Measurements from ENCODE around the gene CREB3L2.

CREB3L2 gene

DNA sequence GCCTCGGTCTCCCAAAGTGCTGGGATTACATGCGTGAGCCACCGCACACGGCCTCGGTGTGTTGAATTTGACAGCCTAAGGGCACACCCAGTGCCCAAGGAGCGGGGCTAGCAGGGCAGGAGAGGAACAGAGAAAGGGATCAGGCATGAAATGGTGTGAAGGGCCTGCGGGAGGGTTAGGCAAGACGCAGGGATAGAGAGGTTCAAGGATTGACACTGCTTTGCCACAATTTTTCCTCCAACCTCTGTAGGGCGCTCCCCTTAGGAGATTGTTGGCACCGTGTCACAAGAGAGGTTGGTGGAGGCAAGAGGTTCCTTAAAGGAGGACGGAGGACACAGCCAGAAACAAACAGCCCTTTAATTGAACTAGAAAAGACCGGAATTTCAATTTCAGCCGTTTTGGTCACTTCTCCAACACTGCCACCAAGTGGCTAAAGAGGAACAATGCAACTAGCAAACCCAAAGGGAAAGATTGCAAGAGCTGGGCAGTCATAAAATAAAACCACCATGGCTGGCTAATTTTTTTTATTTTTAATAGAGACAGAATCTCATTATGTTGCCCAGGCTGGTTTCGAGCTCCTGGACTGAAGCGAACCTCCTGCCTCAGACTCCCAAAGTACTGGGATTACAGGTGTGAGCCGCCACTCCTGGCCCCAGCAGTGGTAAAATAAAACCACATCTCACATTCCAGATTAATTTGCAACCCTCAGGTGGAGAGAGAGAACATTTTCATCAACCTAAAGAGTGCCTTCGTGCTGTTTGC lies 6.9 kb upstream of the CREB3L2 start:
- Histone ChIP-seq H3K27me3 (ENCODE audit: insufficient read depth, poor library complexity, severe bottlenecking) (no peaks in the 10 kb centered on the region), H3K27ac (replicated peaks) (no peak overlapping the region), H3K4me3 (replicated peaks; ENCODE audit: insufficient read depth, low read length) (no peak overlapping the region)
- TF ChIP-seq, protein P1, sequence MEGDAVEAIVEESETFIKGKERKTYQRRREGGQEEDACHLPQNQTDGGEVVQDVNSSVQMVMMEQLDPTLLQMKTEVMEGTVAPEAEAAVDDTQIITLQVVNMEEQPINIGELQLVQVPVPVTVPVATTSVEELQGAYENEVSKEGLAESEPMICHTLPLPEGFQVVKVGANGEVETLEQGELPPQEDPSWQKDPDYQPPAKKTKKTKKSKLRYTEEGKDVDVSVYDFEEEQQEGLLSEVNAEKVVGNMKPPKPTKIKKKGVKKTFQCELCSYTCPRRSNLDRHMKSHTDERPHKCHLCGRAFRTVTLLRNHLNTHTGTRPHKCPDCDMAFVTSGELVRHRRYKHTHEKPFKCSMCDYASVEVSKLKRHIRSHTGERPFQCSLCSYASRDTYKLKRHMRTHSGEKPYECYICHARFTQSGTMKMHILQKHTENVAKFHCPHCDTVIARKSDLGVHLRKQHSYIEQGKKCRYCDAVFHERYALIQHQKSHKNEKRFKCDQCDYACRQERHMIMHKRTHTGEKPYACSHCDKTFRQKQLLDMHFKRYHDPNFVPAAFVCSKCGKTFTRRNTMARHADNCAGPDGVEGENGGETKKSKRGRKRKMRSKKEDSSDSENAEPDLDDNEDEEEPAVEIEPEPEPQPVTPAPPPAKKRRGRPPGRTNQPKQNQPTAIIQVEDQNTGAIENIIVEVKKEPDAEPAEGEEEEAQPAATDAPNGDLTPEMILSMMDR (IDR thresholded peaks at IDR 0.05; ENCODE audit: insufficient read depth, low read length): peak; percentile 80
- no peak for TF ChIP-seq GABPA (IDR thresholded peaks at IDR 0.05; ENCODE audit: low read depth)
- peak in 1 of 2 experiments; percentile 60 for DNase-seq (ENCODE audit: low read depth in 1 of 2, low spot score in 1 of 2)

DNA sequence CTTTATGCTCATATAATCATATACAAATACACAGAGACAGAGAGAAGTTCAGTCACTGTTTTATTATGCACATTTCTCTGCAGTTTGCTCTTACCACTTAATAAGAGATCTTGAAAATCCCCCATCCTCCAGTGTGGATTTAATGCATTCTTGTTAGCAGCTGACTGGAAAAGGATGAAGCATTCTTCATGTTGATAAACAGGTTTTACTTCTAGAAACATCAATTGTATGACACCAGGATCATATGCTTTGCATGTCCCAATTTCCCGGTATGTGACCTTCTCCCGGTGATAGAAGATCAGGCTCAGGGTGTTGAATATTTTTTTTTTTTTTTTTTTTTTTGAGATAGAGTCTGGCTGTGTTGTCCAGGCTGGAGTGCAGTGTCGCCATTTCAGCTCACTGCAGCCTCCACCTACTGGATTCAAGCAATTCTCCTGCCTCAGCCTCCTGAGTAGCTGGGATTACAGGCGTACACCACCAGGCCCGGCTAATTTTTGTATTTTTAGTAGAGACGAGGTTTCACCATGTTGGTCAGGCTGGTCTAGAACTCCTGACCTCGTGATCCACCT lies 6.2 kb upstream of the CREB3L2 start:
- H3K4me3 ChIP-seq (replicated peaks; ENCODE audit: insufficient read depth, low read length): no peak overlapping the region
- no peaks in the 10 kb centered on the region for H3K27me3 ChIP-seq (ENCODE audit: insufficient read depth, poor library complexity, severe bottlenecking)
- no peak for DNase-seq (ENCODE audit: low read depth in 1 of 2, low spot score in 1 of 2)
- no peak overlapping the region for H3K27ac ChIP-seq (replicated peaks)
- TF ChIP-seq, protein P1 (IDR thresholded peaks at IDR 0.05; ENCODE audit: insufficient read depth, low read length): no peak
- TF ChIP-seq GABPA (IDR thresholded peaks at IDR 0.05; ENCODE audit: low read depth) (no peak), SPI1 (IDR thresholded peaks at IDR 0.05; ENCODE audit: borderline replicate concordance, low read depth) (no peak), POLR2AphosphoS5 (IDR thresholded peaks at IDR 0.05; ENCODE audit: low read depth) (no peak)
- TF ChIP-seq, protein P2, sequence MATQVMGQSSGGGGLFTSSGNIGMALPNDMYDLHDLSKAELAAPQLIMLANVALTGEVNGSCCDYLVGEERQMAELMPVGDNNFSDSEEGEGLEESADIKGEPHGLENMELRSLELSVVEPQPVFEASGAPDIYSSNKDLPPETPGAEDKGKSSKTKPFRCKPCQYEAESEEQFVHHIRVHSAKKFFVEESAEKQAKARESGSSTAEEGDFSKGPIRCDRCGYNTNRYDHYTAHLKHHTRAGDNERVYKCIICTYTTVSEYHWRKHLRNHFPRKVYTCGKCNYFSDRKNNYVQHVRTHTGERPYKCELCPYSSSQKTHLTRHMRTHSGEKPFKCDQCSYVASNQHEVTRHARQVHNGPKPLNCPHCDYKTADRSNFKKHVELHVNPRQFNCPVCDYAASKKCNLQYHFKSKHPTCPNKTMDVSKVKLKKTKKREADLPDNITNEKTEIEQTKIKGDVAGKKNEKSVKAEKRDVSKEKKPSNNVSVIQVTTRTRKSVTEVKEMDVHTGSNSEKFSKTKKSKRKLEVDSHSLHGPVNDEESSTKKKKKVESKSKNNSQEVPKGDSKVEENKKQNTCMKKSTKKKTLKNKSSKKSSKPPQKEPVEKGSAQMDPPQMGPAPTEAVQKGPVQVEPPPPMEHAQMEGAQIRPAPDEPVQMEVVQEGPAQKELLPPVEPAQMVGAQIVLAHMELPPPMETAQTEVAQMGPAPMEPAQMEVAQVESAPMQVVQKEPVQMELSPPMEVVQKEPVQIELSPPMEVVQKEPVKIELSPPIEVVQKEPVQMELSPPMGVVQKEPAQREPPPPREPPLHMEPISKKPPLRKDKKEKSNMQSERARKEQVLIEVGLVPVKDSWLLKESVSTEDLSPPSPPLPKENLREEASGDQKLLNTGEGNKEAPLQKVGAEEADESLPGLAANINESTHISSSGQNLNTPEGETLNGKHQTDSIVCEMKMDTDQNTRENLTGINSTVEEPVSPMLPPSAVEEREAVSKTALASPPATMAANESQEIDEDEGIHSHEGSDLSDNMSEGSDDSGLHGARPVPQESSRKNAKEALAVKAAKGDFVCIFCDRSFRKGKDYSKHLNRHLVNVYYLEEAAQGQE (IDR thresholded peaks at IDR 0.05; ENCODE audit: insufficient replicate concordance, low read depth): no peak

DNA sequence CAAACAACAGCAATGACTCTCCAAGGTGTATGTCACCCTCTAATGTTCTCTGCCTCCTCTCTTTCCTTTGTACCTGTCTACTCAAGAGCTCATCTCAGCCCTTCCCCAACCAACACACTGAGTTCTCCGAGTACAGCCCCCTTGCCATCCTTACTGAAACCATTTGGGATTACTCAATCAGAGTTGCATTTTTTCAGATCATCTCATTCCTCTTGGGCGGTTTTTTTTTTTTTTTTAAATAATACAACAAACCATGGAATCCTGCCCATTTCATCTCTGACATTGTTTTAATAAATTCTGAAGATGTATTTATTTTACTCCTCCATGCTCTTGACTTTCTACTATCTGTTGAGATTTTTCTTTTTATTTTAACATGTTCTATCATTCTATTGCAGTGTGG lies 4.2 kb upstream of the CREB3L2 start:
- Histone ChIP-seq H3K27me3 (ENCODE audit: insufficient read depth, poor library complexity, severe bottlenecking) (no peaks in the 10 kb centered on the region), H3K4me3 (replicated peaks; ENCODE audit: insufficient read depth, low read length) (no peak overlapping the region), H3K27ac (replicated peaks) (no peak overlapping the region)
- no peak for DNase-seq (ENCODE audit: low read depth in 1 of 2, low spot score in 1 of 2)
- TF ChIP-seq, protein P1 (IDR thresholded peaks at IDR 0.05; ENCODE audit: insufficient read depth, low read length): no peak
- TF ChIP-seq GABPA (IDR thresholded peaks at IDR 0.05; ENCODE audit: low read depth) (no peak), POLR2AphosphoS5 (IDR thresholded peaks at IDR 0.05; ENCODE audit: low read depth) (no peak), SPI1 (IDR thresholded peaks at IDR 0.05; ENCODE audit: borderline replicate concordance, low read depth) (no peak)
- TF ChIP-seq, protein P2 (IDR thresholded peaks at IDR 0.05; ENCODE audit: insufficient replicate concordance, low read depth): no peak

All from HL-60 (cell line).